Gastrocnemius medialis (tissue), 4 donors: ENCODE measurements around the gene HDAC5. TPM values are rescaled to one million over a fixed set of nuclear protein-coding genes. Genes with fewer than 3 reads are reported as not detected.
A peak's percentile ranks its signal among the peaks of the same experiment; 100 is the strongest.
"Not testable (repeated sequence)": the region's sequence is repeated elsewhere in the genome, so short reads cannot be mapped to it uniquely, and the experiment has no call there.

Source experiments
- ATAC-seq, 2 donors: fragments of 150-250 bp; one replicate each; pipeline ENCODE4 v1.9.1; 2016
- DNase-seq, 2 donors: peaks; one replicate each; pipeline ENCODE4 v3.0.0-alpha.2; 2019
- H3K27ac ChIP-seq, 4 donors: fragments of 200-600 bp; sonication (generic); 1 replicate in 1 of 4; 2 replicates in 3 of 4; pipeline ENCODE4 v1.5.1; 2016 to 2018; ENCODE audit warnings: mild to moderate bottlenecking in 2 of 4, moderate library complexity in 1 of 4
- H3K27me3 ChIP-seq, 3 donors: fragments of 200-600 bp; sonication (generic) in 2 of 3; 1 replicate in 1 of 3; 2 replicates in 2 of 3; pipeline versions ENCODE4 v1.5.1 to v1.6.0; 2016 to 2019; ENCODE audit warnings: mild to moderate bottlenecking in 1 of 3, moderate library complexity in 1 of 3
- H3K36me3 ChIP-seq, 2 donors: fragments of 200-600 bp; sonication (generic) in 1 of 2; one replicate each; pipeline ENCODE4 v1.5.1; 2017 to 2018
- H3K4me1 ChIP-seq, 2 donors: fragments of 200-600 bp; sonication (generic) in 1 of 2; one replicate each; pipeline ENCODE4 v1.5.1; 2016 to 2017; ENCODE audit warnings: mild to moderate bottlenecking in 2 of 2
- H3K4me3 ChIP-seq, 4 donors: fragments of 200-600 bp; sonication (generic) in 3 of 4; 1 replicate in 1 of 4; 2 replicates in 3 of 4; pipeline ENCODE4 v1.5.1; 2016 to 2019; ENCODE audit warnings: mild to moderate bottlenecking in 2 of 4
- H3K9me3 ChIP-seq, 3 donors: fragments of 200-600 bp; sonication (generic) in 2 of 3; 1 replicate in 1 of 3; 2 replicates in 2 of 3; pipeline ENCODE4 v1.5.1; 2016 to 2019
- CTCF ChIP-seq, 5 experiments: fragments of 450-650 bp in 3 of 5; fragments of 200-600 bp in 2 of 5; sonication (generic) in 2 of 5; IDR thresholded peaks in 4 of 5; conservative IDR thresholded peaks in 1 of 5; 1 replicate in 4 of 5; 2 replicates in 1 of 5; pipeline ENCODE4 v1.5.1; 2016 to 2019; ENCODE audit warnings: antibody characterized with exemption in 5 of 5, mild to moderate bottlenecking in 3 of 5, moderate library complexity in 3 of 5
- POLR2A ChIP-seq, 2 donors: fragments of 450-650 bp; IDR thresholded peaks; one replicate each; pipeline ENCODE4 v1.6.1; 2017; ENCODE audit warnings: antibody characterized with exemption in 2 of 2, mild to moderate bottlenecking in 2 of 2, moderate library complexity in 2 of 2
- in situ Hi-C, 4 donors: fragments of 200-750 bp; cut with MboI; loops; one replicate each; pipeline versions ENCODE4 v1.15.0 to v1.8.0; 2017; ENCODE audit warnings: low sequenced_read_pairs in 4 of 4
- intact Hi-C: fragments of 100-400 bp; cut with DNase I; formaldehyde crosslinking; loops from one replicate; pipeline ENCODE4 v1.15.1; 2023; ENCODE audit warnings: low total_unique reads
- total RNA-seq, 4 donors: library from RNA; depleted of rRNA; stranded (reverse); fragments of >200 nt; gene quantifications; one replicate each; pipeline versions ENCODE4 v1.1.0 to v1.2.3, GENCODE V29; 2016

Gene HDAC5
- total RNA-seq, 4 donors from 2014 or later, result 36.5 to 301 (median 88.0) TPM

GRCh38 chr17:44102849-44103622, 20.4 kb downstream of the HDAC5 start:
- in situ Hi-C loops (no loop called here), intact Hi-C loops (no loop called here)
- Histone ChIP-seq H3K4me1 (peaks cover 91 to 94% of the 10 kb centered on the region in 2 donors), H3K36me3 (no peaks in the 10 kb centered on the region), H3K9me3 (no peaks in the 10 kb centered on the region), H3K27ac (peak overlapping the region; percentile 92 to 94 (median 94)), H3K27me3 (no peaks in the 10 kb centered on the region), H3K4me3 (no peak overlapping the region)
- TF ChIP-seq POLR2A (IDR thresholded peaks at IDR 0.05) (peak; percentile 36 to 61), CTCF (IDR thresholded peaks at IDR 0.05 in 4 of 5, conservative IDR thresholded peaks at IDR 0.05 in 1 of 5) (peak in 1 of 5 experiments; percentile 9)
- DNase-seq, result peak in 1 of 2 donors; percentile 81
- ATAC-seq, result peak; percentile 70 to 72

- Histone ChIP-seq H3K4me1 (peaks cover 91 to 94% of the 10 kb centered on the region in 2 donors), H3K27ac (peak overlapping the region; percentile 92 to 94 (median 94))
- H3K4me3 ChIP-seq, ATAC-seq, DNase-seq, in situ Hi-C loops, intact Hi-C loops, H3K27me3 ChIP-seq, H3K36me3 ChIP-seq, H3K9me3 ChIP-seq: not testable (repeated sequence)
These were observed 21.6 kb downstream of the HDAC5 start for GRCh38 chr17:44101858-44102257.

GRCh38 chr17:44097110-44097958, 26.1 kb downstream of the HDAC5 start:
- Histone ChIP-seq H3K4me3 (no peak overlapping the region), H3K36me3 (peaks cover 0 to 14% of the 10 kb centered on the region in 2 donors), H3K9me3 (no peaks in the 10 kb centered on the region), H3K27me3 (no peaks in the 10 kb centered on the region), H3K4me1 (peaks cover 74 to 81% of the 10 kb centered on the region in 2 donors), H3K27ac (peak overlapping the region; percentile 83 to 94 (median 92))
- ATAC-seq (peak; percentile 77 to 87), DNase-seq (peak; percentile 79 to 90)
- intact Hi-C loops, result loop anchor here (2.0 kb wide), 1 partner anchor 15 kb away; no protein-coding TSS in a partner anchor
- no peak for TF ChIP-seq POLR2A (IDR thresholded peaks at IDR 0.05)
- no peak for TF ChIP-seq CTCF (IDR thresholded peaks at IDR 0.05 in 4 of 5, conservative IDR thresholded peaks at IDR 0.05 in 1 of 5)
- in situ Hi-C loops, result no loop called here

GRCh38 chr17:44095647-44096496, 27.6 kb downstream of the HDAC5 start:
- peak overlapping the region; percentile 83 to 94 (median 92) for H3K27ac ChIP-seq
- in situ Hi-C loops (no loop called here), intact Hi-C loops (loop anchor here (2.0 kb wide), 1 partner anchor 17 kb away; no protein-coding TSS in a partner anchor)
- H3K4me3 ChIP-seq, result peak overlapping the region; percentile 3 to 44 (median 36)
- H3K9me3 ChIP-seq, result no peaks in the 10 kb centered on the region
- ATAC-seq (peak; percentile 36 to 63), DNase-seq (peak; percentile 53 to 64)
- H3K36me3 ChIP-seq, result peaks cover 0 to 29% of the 10 kb centered on the region in 2 donors
- H3K4me1 ChIP-seq, result peaks cover 60 to 67% of the 10 kb centered on the region in 2 donors
- no peaks in the 10 kb centered on the region for H3K27me3 ChIP-seq
- peak; percentile 18 to 20 for TF ChIP-seq POLR2A (IDR thresholded peaks at IDR 0.05)
- peak in 2 of 5 experiments; percentile 20 to 29 for TF ChIP-seq CTCF (IDR thresholded peaks at IDR 0.05 in 4 of 5, conservative IDR thresholded peaks at IDR 0.05 in 1 of 5)
